ENCODE measurements around the gene TBC1D3B.
"Not testable (repeated sequence)": the region's sequence is repeated elsewhere in the genome, so short reads cannot be mapped to it uniquely, and the experiment has no call there.

Gene TBC1D3B

GRCh38 chr17:36168836-36169235 lies 7.6 kb downstream of the TBC1D3B start:
- not testable (repeated sequence) for DNase-seq

- DNase-seq: no peak
These were observed 22.4 kb downstream of the TBC1D3B start for GRCh38 chr17:36153895-36154610.

- DNase-seq: no peak
These were observed 23.8 kb downstream of the TBC1D3B start for GRCh38 chr17:36152639-36153120.

- DNase-seq: no peak
These were observed 24.4 kb downstream of the TBC1D3B start for GRCh38 chr17:36151891-36152638.

GRCh38 chr17:36149296-36149820 lies 27.1 kb downstream of the TBC1D3B start:
- DNase-seq: no peak

- DNase-seq: no peak
These were observed 27.7 kb downstream of the TBC1D3B start for GRCh38 chr17:36148559-36149295.

- DNase-seq: no peak
These were observed 28.8 kb downstream of the TBC1D3B start for GRCh38 chr17:36147601-36148000.

- DNase-seq: no peak
These were observed 31.3 kb downstream of the TBC1D3B start for GRCh38 chr17:36144981-36145729.

GRCh38 chr17:36144014-36144413 lies 32.4 kb downstream of the TBC1D3B start:
- DNase-seq: no peak

GRCh38 chr17:36142806-36143205 lies 33.6 kb downstream of the TBC1D3B start:
- no peak for DNase-seq

GRCh38 chr17:36142235-36142634 lies 34.2 kb downstream of the TBC1D3B start:
- DNase-seq: no peak

- no peak for DNase-seq
These were observed 40.0 kb downstream of the TBC1D3B start for GRCh38 chr17:36136439-36136838.

- no peak for DNase-seq
These were observed 40.4 kb downstream of the TBC1D3B start for GRCh38 chr17:36136036-36136435.

GRCh38 chr17:36135465-36135864 lies 41.0 kb downstream of the TBC1D3B start:
- no peak for DNase-seq

GRCh38 chr17:36133602-36134236 lies 42.7 kb downstream of the TBC1D3B start:
- DNase-seq: no peak

- DNase-seq: no peak
These were observed 44.0 kb downstream of the TBC1D3B start for GRCh38 chr17:36132421-36132831.

GRCh38 chr17:36131931-36132330 lies 44.5 kb downstream of the TBC1D3B start:
- no peak for DNase-seq

GRCh38 chr17:36131421-36131820 lies 45.0 kb downstream of the TBC1D3B start:
- DNase-seq: no peak

GRCh38 chr17:36130346-36130745 lies 46.1 kb downstream of the TBC1D3B start:
- DNase-seq: no peak

GRCh38 chr17:36129616-36130015 lies 46.8 kb downstream of the TBC1D3B start:
- DNase-seq: no peak

- no peak for DNase-seq
These were observed 47.9 kb downstream of the TBC1D3B start for GRCh38 chr17:36128411-36128978.

GRCh38 chr17:36127911-36128310 lies 48.5 kb downstream of the TBC1D3B start:
- DNase-seq: no peak

Measured in NCI-H1436 treated with DMSO at 0.1 percent for 48 hours (cell line).